HG03342 (cell line): Measurements from ENCODE around the gene ZNF200.
"Not testable (repeated sequence)": the region's sequence is repeated elsewhere in the genome, so short reads cannot be mapped to it uniquely, and the experiment has no call there.

ENCODE experiments used
- ATAC-seq: cut with Tn5 transposase; IDR thresholded peaks from one replicate; pipeline ENCODE4 v1.9.1; 2021; ENCODE audit warnings: mild to moderate bottlenecking, moderate library complexity; ENCODE audit not compliant: unreplicated experiment

Gene ZNF200

DNA sequence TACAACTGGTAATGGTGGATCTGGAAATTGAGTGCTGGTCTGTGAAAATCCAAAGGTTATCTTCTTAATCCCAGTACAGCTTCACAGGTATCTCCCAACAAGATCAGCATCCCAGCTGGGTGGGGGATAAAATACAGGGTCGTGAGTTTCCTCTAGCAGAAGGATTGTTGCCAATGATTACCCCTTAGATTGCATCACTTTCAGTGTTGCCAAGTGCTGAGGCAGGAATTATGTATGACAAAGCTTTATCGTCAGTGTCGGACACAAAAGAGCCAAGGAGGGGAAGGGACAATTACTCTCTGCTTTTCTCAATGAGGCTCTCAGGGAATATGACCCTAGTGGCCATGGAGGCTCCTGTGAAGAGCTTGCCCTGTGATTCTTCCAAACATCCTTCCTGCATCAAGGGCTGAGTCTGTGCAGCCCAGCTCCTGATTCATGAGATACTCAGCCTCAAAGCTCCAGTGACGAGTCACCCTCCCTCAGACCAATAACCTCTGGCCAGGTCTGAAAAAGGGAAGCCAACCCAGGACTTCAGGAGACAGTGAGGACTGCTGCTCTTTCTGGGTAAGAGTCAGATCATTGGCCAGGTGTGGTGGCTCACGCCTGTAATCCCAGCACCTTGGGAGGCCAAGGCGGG, 31.9 kb downstream of the ZNF200 start:
- no peak for ATAC-seq

DNA sequence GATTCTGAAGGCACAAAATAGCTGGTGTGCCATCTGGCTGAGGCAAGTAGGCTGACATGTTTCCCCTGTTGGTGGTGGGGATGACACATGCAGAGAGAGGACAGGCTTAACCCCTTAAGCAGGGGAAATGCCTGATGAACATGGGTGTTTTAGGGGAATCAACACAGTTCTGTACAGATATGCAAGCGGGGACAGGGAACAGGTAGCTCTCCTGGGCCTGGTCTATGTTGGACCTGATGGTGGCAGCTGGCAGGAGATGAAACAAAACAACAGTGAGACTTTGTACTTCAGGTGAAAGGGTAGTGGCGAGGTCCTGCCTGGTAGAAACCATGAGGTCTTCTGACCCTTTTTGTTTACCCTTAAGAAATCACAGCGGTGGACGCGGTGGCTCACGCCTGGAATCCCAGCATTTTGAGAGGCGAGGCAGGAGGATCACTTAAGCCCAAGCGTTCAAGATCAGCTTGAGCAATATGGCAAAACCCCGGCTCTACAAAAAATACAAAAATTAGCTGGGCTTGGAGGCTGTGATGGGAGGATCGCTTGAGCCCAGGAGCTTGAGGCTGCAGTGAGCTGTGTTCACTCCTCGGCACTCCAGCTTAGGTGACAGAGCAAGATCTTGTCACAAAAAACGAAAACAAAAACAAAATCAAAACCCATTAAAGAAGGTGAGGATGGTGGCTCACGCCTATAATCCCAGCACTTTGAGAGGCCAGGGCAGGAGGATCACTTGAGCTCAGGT, 36.5 kb downstream of the ZNF200 start:
- ATAC-seq, result no peak

DNA sequence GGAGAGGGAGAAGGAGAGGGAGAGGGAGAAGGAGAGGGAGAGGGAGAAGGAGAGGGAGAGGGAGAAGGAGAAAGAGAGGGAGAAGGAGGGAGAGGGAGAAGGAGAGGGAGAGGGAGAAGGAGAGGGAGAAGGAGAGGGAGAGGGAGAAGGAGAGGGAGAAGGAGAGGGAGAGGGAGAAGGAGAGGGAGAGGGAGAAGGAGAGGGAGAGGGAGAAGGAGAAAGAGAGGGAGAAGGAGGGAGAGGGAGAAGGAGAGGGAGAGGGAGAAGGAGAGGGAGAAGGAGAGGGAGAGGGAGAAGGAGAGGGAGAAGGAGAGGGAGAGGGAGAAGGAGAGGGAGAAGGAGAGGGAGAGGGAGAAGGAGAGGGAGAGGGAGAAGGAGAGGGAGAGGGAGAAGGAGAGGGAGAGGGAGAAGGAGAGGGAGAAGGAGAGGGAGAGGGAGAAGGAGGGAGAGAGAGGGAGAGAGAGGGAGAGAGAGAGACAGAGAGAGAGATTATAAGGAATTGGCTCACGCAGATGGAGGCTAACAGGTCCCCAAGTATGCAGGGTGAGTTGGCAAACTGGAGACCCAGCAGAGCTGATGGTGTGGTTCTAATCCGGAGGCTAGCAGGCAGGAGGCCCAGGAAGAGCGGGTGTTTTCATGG, 37.1 kb downstream of the ZNF200 start:
- ATAC-seq, result not testable (repeated sequence)

DNA sequence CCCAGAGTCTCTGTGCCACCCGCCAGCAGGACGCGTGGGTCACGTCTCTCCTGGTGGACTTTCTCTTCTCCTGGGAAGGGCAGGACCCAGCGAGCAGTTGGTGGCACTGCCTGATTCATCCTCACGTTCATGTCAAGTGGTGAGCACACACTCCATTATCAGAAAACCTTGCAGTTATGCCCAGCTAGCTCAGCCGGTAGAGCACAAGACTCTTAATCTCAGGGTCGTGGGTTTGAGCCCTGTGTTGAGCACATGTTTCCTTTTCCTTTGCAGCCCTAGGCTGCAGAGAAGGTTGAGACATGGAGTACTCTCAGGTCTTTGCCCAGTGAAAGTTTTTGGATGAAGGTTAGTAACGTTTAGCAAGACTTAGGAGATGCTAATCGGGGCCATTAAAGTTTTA, 39.0 kb downstream of the ZNF200 start:
- ATAC-seq, result no peak

DNA sequence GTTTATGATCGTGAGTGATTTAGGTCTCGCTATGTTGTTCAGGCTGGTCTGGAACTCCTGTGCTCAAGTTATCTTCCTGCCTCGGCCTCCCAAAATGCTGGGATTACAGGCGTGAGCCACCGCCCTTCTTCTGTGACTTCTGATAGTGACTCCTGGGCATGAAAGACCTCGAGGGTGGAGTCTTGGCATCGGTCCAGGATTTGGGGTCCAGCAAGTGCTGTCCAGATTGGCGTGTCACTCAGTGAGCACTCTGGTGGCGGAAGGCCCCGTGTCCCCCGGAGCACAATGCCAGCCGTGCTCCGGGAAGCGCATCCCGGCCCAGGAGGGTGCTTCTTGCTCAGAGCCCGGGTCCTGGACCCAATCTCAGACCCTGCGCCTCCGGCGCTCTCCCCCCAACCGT, 40.2 kb downstream of the ZNF200 start:
- no peak for ATAC-seq

DNA sequence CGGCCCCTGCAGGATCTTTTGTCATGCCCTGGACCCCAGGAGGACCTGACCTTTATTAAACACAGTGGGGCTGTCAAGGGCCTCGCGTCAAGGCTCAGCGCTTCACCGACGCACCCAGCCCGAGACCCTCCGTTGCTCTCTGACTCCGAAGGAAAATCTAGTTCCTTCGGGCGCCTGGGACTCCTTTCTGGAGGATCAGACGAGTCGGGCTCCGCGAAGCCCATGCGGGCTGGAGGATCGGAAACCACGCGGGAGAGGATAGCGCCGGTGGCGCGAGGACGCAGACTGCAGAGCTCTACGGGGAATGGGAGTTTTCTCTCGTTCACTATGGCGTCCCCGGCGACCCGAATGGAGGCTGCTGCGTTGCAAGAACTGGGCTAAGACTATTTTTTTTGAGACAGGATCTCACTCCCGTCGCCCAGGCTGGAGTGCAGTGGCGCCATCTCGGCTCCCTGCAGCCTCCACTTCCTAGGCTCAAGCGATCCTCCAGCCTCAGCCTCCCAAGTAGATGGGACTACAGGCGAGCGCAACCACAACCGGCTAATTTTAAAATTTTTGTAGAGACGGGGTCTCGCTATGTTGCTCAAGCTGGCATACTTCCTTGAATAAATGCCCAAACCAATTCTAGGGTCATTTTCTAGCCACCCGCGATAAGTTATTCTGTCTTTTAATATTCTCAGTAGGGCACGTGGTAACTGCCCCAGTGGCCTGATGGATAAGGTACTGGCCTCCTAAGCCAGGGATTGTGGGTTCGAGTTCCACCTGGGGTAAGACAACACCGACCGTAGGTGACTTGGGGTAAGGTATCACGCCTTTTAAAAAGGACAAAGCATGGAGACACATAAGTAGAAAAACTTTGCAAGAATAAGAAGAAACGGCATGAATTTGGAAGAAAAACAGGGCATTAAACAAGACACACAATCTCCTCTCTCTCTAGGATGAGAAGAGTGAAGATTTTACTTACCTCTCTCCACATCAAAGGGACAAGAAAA, 41.4 kb downstream of the ZNF200 start:
- no peak for ATAC-seq

DNA sequence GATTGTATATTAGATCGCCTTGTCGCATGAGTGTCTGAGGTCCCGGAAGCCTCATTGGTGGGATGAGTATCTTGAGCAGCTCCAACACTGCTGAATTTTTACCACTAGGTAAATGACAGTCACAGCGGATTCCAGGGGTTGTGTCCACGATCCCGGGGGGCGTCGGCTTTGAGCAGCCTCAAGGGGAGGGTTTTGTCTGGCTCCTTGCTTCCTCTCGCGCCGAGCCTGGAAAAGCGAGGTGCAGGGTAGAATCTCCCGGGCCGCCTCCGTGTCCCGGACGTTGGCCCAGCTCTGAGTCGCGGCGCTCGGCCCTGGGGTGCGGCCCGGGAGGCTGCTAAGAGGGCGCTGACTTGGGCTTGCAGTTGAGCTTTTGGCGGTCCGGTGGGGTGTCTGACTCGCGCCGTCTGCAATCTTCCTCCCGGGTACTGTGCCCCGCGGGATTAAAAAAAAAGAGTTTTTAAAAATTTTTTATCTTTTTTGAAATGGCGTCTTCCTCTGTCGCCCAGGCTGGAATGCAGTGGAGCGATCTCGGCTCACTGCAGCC, 42.4 kb downstream of the ZNF200 start:
- no peak for ATAC-seq

DNA sequence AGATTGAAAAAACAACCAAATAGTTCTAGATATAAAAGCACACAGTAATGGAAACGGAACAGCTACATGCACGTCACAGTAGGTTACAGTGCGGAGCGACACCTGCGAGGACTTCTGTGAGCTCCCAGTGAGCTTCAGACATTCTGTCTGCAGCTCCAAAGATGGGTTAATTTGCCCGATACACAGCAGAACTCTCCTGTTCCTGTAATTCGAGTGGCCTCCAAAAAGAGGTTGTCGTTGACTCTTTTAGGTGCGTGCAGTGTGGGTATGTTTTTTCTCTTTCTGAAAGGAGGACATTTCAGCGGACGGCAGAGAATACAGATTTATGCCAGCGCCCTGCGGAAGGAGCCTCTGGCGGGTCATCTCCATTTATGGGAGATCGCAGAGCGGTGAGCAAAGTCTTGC, 44.0 kb downstream of the ZNF200 start:
- no peak for ATAC-seq

DNA sequence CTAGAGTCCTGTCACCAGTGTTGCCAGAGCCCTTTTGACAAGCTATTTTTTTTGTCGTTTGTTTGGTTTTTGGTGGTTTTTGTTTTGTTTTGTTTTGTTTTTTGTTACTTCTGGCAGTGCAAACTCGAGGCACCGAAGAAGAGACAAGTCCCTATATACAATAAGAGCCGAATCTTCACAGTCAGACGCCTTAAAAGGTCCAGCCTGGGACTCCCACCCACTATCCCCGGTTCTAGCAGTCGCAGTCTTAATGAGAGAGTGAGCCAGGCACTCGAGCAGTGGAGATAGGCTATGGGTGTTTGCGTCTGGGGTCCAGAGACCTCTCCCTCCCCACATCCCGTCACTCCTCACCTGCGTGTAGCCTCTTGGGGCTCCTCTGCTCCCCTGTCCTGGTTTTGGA, 45.1 kb downstream of the ZNF200 start:
- ATAC-seq, result no peak

DNA sequence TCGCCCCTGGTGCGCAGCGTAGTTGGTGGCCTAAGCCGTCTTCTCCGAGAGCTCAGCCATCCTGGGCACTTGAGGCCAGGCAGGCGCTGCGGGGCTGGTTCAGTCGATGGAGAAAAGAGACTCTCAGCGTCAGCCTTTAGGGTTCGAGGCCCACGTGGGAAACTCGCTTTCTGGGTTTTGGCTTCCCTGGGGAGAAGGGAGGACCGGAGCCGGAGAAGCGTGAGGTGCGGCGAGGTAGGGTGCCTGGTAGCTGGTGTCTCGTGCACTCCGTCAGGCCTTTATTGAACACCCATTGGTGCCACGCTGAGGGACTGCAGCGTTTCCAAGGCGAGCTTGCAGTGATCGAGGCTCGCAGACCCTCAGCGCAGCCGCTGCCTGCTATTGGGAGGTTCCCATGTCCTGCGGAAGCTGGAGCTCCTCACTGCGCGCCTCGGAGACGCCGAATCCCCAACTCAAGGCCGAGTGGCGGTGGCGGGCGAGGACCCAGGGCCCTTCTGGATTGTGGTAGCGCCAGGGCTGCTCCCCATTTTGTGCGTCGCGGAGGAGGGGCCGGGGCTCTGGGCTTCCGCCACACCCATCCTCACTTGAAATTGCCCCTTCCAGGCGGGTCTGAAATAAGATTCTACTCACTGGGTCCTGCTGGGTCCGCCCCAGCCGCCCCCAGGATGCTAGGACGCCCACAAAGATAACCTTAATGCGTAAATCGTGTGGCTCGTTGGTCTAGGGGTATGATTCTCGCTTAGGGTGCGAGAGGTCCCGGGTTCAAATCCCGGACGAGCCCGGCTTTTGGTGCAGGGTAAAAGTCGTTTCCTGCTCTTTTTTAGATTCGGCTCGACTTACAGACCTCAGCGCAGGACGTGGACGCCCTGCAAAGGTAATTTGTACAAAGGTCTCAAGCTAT, 45.8 kb downstream of the ZNF200 start:
- ATAC-seq, result no peak

DNA sequence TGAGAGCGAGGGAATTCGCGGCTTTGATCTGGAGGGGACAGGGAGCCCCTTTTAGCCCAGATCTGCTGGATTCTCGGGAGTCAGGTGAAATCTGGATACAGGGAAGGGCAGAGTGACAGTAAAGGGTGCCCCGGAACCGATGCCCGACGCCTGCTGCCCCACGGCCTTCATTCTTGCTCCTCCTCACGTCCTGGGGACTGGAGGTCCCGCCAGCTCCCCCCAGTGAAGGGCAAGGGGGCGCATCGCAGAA, 46.4 kb downstream of the ZNF200 start:
- no peak for ATAC-seq

DNA sequence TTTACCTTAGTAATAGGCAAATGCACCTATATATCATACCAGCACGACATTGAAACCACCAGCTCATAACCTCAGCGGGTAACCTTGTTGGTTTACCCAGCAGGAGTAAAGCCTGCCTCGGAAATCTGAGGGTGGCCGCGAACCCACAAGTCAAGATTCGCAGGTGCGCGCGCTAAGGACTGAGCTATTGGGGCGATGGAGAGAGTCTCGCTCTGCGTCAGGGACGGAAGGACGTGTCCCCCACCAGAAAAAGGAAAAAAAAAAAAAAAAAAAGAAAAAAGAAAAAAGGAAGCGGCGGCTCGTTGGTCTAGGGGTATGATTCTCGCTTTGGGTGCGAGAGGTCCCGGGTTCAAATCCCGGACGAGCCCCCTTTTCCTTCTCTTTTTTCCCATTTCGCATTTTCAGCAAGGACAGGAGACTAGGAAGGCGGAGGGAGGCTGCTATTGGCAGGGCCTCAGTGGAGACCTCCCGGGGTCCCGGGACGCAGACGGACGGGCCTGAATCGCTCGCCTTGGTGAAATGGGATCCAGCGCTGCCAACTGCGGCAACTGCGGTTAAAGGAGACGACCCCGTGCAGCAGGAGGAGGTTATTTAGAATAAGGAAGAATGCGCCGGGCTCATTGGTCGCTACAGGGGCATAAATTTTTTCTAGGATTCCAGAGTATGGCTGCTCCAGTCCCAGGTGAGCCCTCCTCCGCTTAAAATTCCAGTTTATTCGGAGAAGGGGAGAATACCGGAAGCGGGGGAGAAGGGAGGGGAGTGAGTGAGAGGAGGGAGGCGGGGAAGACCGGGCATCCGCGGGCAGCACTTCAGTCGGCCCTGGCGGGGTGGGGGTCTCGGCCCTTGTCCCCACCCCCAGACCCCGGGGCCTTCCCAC, 46.9 kb downstream of the ZNF200 start, which contains the start of gene OR1F1:
TSS of gene OR1F1 (plus strand) at position 407 of the 877 bp plus-strand sequence.
- no peak for ATAC-seq

DNA sequence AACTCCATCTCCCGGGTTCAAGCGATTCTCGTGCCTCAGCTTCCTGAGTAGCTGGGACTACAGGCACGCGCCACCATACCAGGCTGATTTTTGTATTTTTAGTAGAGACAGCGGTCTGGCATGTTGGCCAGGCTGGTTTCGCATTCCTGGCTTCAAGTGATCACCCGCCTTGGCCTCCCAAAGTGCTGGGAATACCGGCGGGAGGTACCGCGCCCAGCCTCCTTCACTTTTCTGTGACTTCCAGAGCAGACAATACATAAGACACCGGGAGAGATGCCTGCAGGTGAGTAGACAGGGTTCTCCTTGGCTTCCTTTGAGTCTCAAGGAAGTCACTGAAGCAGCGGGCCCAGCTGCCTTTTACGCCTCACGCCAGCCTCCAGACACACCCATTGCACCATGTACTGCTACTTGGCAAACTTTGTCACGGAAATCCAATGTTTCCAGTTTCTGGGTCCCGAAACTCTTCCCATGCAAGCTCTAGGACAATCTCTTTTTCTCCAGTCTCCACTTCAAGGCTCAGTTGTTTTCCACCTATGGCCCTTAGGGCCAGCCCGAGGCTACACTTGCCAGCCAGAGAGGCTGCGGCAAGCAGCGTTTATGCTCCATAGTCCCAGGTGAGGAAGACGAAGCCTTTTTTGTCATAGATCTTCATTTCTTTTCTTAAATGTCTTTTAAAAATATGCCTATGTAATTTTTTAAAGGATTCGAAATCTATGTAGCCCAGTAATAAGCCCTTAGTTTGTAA, 47.8 kb downstream of the ZNF200 start:
- ATAC-seq, result no peak

DNA sequence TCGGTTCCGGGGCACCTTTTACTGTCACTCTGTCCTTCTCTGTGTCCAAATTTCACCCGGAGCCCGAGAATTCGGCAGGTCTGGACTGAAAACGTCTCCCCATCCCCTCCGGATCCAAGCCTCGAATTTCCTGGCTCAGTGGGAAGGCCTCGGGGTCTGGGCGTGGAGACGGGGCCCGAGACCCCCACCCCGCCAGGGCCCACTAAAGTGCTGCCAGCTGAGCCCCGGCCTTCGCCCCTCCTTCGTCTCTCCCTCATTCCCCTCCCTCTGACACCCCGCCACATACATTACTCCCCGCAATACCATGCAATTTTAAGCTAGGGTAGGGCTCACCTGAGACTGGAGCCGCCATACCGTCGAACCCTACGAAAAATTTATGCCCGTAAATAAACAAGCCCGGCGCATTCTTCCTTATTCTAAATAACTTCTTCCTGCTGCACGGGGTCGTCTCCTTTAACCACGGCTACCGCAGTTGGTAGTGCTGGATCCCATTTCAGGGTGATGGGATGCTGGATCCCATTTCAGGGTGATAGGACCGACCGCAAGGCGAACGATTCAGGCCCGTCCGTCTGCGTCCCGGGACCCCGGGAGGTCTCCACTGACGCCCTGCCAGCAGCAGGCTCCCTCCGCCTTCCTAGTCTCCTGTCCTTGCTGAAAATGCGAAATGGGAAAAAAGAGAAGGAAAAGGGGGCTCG, 51.4 kb downstream of the ZNF200 start:
- no peak for ATAC-seq

DNA sequence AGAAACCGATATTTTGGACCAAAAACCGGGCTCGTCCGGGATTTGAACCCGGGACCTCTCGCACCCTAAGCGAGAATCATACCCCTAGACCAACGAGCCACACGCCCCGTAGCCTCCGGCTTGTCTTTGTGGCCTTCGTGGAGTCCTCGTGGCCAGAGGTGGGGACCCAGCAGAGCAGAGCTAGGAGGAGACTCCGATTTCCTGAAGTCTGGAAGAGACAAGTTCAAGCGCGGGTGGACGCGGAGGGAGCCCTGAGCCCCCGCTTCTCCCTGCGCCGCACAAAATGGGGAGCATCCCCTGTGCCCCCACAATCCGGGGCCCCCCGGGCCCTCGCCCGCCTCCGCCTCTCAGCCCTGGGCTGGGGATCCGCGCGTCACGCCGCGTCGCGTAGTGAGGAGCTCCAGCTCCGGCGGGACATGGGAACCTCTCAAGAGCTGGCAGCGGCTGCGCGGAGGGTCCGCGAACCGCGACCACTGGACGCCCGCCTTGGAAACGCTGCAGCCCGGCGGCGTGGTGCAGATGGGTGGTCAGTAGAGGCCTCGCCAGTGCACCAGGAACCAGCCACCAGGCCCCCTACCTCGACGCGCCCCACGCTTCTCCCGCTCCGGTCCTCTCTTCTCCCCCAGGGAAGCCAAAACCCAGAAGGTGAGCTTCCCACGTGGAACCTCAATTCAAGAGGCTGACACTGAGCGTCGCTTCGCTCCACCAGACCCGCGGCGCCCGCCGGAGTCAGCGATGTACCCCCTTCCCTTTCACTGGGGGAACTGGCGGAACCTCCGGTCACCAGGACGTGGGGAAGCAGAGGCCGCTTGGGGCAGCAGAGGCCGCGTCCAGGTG, 52.1 kb downstream of the ZNF200 start:
- no peak for ATAC-seq

DNA sequence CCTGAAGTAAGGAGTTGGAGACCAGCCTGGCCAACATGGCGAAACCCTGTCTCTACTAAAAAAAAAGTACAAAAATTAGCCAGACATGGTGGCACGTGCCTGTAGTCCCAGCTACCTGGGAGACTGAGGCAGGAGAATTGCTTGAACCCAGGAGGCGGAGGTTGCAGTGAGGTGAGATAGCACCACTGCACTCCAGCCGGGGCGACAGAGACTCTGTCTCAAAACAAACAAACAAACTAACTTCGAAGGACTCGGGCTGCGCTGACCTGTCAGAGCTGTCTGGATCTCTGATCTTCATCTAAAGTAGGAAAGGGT, 52.7 kb downstream of the ZNF200 start:
- not testable (repeated sequence) for ATAC-seq

DNA sequence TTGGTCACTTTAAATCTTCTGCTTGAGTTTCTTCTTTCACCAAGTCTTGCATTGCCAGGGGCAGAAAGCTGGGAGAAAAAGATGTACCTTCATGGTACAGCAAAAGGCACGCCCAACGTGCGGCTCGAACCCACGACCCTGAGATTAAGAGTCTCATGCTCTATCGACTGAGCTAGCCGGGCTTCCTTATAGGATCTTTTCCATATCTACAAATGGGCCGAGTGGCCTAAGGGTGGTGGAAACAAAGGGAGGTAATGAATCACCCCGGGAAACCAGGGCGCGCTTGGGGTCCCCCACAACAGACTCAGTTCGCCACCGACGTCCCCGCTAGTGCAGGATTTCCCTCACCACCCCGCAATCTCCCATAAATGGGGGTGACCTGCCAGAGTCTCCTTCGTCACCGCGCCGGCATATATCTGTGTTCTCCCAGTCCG, 54.5 kb downstream of the ZNF200 start:
- ATAC-seq, result no peak
